NCI-H69 (cell line): ENCODE results near the gene KRT9.
A peak's percentile ranks its signal among the peaks of the same experiment; 100 is the strongest.
"Not testable (repeated sequence)": the region's sequence is repeated elsewhere in the genome, so short reads cannot be mapped to it uniquely, and the experiment has no call there.

Experiments used
- DNase-seq: peaks from one replicate; lab custom pipeline; 2025; lab: John Stamatoyannopoulos, UW

The KRT9 gene

GRCh38 chr17:41571561-41572434 lies at the start of gene KRT9:
KRT9 (minus strand) TSS chr17:41572059; CDS start chr17:41571992, 67 bp downstream.
- peak; percentile 95 for DNase-seq

DNA sequence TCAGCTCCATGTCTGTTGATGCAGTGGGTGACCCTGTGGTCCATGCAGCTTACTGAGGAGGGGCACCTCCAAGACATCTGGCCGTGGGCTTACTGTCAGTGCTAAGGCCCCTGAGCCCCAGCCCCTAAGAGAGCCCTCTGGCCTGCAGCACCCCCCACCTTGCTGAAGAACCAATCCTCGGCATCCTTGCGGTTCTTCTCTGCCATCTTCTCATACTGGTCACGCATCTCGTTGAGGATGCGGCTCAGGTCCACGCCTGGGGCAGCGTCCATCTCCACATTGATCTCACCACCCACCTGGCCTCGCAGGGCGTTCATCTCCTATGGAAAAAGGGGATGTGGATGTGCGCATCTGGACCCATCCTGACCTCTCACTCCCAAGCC lies 49.6 kb upstream of the KRT9 start:
- DNase-seq, result not testable (repeated sequence)

DNA sequence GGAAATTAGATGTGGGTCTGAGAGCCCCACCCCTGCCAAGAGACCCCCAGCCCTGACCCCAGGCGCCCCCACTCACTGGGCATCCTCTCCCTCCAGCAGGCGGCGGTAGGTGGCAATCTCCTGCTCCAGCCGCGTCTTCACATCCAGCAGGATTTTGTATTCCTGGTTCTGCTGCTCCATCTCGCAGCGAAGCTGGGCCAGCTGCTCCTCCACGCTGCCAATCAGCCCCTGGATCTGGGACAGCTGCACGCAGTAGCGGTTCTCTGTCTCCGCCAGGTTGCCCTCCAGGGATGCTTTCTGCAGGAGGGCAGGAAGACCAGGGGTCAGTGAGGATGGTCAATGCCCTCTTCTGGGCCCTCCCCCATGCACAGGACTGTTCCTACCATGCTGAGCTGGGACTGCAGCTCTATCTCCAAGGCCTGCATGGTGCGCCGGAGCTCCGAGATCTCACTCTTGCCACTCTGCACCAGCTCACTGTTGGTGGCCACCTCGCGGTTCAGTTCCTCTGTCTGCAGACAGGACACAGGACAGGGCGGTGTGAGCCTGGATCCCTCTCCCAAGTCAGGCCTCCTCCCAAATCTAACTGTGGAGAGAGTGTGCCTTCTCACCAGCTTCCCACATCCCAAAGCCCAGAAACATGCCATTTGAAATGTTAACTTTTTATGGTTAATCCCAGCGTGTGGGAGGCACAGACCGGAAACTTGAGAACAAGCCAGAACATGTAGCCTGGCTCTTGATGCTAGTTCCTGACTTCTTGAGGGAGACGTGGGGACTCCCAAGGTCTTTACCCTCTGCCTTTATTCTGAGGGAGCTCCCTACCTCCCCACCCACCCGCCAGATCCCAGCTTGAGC lies 49.0 kb upstream of the KRT9 start:
- no peak for DNase-seq

- not testable (repeated sequence) for DNase-seq
Measured at GRCh38 chr17:41619927-41620582, 48.2 kb upstream of the KRT9 start.

GRCh38 chr17:41619036-41619926 lies 47.4 kb upstream of the KRT9 start:
- no peak for DNase-seq

DNA sequence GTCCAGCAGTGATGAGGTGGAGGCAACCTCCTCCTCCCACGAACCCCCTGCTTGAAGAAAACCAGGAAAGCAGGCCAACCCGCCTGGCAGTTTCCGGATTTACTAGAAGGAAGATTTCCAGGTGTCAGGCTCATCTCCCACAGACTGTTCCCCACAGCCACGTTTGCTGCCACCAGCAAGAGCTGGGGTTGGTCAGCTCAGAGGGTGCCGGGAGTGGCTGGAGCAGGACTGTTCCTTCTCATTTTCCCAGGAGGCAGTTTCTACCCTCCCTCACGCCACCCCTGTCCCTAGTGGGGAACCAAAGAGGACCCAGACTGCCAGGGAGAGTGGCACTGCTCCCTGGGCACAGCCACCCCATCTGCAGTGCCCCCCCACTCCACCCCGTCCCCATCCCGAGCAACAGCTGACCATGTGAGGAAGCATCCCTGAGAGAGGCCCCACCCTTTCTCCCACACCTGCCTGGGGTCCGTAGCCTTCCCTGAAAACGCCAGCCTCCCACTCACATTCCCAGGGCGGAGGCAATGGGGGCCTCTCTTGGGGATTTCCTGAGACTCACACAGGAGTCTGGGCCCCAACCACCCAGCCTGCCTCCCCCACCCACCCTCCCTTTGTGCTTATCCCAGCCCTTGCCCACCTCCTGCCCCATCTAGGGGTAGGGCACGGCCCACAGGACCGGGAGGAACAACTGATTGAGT lies 46.6 kb upstream of the KRT9 start:
- DNase-seq, result no peak

GRCh38 chr17:41617698-41618097 lies 45.8 kb upstream of the KRT9 start:
- peak; percentile 32 for DNase-seq

- DNase-seq, result no peak
Measured at GRCh38 chr17:41617136-41617535, 45.3 kb upstream of the KRT9 start.

- not testable (repeated sequence) for DNase-seq
Measured at GRCh38 chr17:41616486-41616885, 44.6 kb upstream of the KRT9 start.

DNA sequence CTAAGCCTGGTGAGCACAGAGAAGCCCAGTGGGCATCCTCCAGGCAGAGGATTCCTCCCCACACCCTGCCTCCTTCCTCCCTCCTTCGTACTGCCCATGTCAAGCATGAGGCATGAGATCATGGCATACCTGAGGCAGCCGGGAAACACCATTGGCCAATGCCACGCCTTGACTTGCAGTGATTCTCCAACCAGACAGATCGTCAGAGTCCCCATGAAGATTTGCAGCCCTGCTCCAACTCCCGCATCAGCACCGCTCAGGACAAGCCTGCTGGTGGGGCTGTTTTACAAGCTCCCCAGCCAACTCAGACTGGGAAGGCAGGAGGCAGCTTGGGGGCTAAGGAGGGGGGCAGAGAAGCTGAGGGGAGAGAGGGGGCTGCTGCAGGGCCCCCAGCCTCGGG lies 43.6 kb upstream of the KRT9 start:
- peak; percentile 85 for DNase-seq

DNA sequence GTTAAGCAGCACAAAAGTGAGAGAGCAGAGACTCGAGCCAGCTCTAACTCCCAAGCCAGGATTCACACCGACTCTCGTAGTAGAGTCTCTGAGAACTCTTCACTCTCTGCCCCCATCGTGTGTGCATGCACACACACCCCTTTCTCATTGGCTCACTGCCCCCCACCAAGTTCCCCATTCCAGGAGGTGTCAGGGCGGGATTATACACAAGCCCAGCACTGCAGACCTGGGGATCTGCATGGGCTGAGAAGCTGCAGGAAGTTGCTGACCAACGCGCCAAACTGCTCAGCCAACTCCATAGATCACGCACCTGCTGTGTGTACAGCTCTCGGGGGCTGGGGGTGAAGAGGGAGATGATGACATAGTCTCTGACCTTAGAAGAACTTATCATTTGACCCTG lies 42.9 kb upstream of the KRT9 start:
- not testable (repeated sequence) for DNase-seq

DNA sequence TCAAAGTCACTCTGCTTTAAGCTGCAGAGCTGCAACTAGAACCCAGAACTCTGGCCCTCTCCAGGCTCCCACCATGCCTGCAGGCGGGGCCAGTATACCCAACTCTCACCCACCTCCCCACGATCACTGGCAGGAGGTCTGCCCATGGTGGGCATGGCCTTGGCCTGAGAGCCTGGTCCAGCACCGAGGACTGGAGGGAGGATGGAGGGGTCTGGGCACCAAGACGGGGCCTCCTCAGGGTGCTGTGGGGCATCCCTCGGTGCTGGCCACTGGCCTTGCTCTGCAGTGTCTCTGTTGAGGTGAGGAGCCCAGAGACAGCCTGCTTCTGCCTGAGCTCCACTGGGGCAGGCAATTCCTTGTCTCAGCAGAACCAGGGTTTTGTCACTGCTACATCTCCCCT lies 42.2 kb upstream of the KRT9 start:
- DNase-seq, result no peak

DNA sequence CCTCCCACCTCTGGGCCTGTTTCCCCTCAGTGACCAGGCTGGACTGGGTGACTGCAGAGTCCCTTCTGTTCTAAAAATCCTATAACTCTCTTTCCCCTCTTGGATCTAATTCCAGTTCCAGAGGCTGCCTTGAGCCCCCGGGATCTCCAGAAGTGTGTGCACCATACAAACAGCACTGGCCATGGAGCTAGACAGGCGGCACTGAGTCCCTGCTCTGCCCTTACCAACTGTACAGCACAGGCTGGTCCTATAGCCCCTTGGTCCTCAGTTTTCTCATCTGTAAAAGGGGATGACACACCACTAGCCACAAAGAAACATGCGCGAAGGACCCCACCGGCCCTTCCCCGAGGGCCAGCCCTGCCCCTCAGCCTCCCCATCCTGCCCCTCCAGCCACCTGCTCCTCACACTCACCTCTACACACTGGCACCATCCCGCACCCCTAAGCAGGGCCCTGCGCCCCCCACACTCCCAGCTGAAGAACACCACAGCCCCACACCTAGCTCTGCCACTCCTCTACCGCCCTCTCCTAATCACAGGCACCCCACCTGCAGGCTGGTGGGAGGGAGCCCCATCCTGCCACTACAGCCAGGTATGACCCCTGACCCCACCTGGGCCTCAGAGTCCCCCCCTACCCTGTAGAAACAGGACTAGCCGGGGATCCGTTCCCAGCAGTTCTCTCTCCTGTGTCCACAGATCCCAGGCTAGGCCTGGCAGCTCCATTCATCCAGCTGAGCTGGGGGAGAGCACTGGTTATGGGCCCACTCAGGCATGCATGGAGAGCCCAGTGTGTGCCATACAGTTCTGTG lies 41.6 kb upstream of the KRT9 start:
- DNase-seq, result no peak

- not testable (repeated sequence) for DNase-seq
Measured at GRCh38 chr17:41612376-41613160, 40.7 kb upstream of the KRT9 start, which contains the start of gene KRT16. KRT16 (minus strand) TSS chr17:41612767; CDS start chr17:41612688, 79 bp downstream.

GRCh38 chr17:41610965-41611640 lies 39.2 kb upstream of the KRT9 start:
- DNase-seq, result no peak

- not testable (repeated sequence) for DNase-seq
Measured at GRCh38 chr17:41610061-41610517, 38.2 kb upstream of the KRT9 start.

DNA sequence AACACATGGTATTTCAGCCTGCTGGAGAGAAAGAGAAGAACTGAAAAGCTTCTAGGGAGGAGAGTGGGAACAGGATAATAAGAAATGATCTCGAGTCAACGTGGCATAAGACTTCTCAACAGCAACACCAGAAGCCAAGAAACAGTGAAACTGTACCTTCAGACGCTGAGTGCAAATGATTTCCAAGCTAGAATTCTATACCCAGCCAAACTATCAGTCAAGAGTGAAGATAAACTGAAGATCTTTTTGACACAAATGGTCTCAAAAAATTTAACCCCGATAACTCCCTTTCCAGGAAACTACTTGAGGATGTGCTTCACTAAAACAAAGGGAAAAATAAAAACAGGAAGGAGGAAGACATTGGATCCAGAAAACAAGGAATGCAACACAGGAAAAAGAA lies 35.1 kb upstream of the KRT9 start:
- DNase-seq, result not testable (repeated sequence)

- DNase-seq, result peak; percentile 74
Measured at GRCh38 chr17:41602524-41602923, 30.7 kb upstream of the KRT9 start.
